ENCODE results near the gene NFKBIA. TPM values are rescaled to one million over a fixed set of nuclear protein-coding genes. Genes with fewer than 3 reads are reported as not detected.
"Not testable (repeated sequence)": the region's sequence is repeated elsewhere in the genome, so short reads cannot be mapped to it uniquely, and the experiment has no call there.

The NFKBIA gene
- total and polyA plus RNA-seq, 11 donors = 42.7 to 193 (median 64.3) TPM

DNA sequence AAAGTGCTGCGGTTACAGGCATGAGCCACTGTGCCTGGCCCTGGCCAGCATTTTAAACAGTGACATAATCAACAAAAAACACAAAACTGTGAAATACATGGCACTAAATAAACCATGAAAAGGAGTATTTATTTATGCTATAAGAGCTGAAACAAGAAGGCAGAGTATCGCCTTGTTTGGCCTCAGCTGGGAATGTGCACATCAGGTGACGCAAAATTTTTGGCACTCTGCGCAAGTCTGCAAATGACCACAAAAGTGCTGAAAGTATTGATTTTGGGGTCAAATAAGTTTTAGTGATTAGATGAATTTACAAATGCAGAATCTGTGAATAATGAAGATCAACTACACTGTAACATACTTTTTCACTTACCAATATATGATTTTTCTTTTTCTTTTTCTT, 36.6 kb upstream of the NFKBIA start:
- WGBS, 4 donors = 95 to 96% (median 95%) methylated on average over 4 of the region's 4 CpGs
- ATAC-seq = no peak
- intact Hi-C loops (cut with DNase I) = no loop called here
- H3K27ac ChIP-seq = no peak overlapping the region
- no peak overlapping the region for H3K4me3 ChIP-seq
- H3K9me3 ChIP-seq = peaks cover 0 to 7% (median 0%) of the 10 kb centered on the region in 12 donors
- DNase-seq = no peak
- no peaks in the 10 kb centered on the region for H3K36me3 ChIP-seq
- H3K4me1 ChIP-seq = no peaks in the 10 kb centered on the region
- no peaks in the 10 kb centered on the region for H3K27me3 ChIP-seq
- TF ChIP-seq CTCF (IDR thresholded peaks at IDR 0.05) = no peak
- no peak for TF ChIP-seq POLR2A (IDR thresholded peaks at IDR 0.05)

GRCh38 chr14:35438910-35439713, 34.6 kb upstream of the NFKBIA start:
- no peaks in the 10 kb centered on the region for H3K27me3 ChIP-seq
- H3K4me3 ChIP-seq = no peak overlapping the region
- no peaks in the 10 kb centered on the region for H3K36me3 ChIP-seq
- no peak for DNase-seq
- H3K4me1 ChIP-seq = no peaks in the 10 kb centered on the region
- intact Hi-C loops (cut with DNase I) = no loop called here
- no peak overlapping the region for H3K27ac ChIP-seq
- 60 to 68% (median 65%) methylated on average over 8 of the region's 8 CpGs for WGBS, 4 donors
- peak in 8 of 12 donors; percentile 11 to 46 (median 35) for TF ChIP-seq CTCF (IDR thresholded peaks at IDR 0.05)
- no peak for TF ChIP-seq POLR2A (IDR thresholded peaks at IDR 0.05)
- peaks cover 0 to 5% (median 0%) of the 10 kb centered on the region in 12 donors for H3K9me3 ChIP-seq
- no peak for ATAC-seq

DNA sequence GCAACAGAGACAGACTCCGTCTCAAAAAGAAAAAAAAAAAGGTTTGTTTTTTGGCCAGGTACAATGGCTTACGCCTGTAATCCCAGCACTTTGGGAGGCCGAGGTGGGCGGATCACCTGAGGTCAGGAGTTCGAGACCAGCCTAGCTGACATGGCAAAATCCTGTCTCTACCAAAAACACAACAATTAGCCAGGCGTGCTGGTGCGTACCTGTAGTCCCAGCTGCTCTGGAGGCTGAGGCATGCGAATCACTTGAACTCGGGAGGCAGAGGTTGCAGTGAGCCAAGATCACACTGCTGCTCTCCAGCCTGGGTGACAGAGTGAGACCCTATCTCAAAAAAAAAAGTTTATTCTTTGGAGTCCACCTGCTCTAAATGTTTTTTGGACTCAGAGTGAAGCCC, 33.9 kb upstream of the NFKBIA start:
- ATAC-seq; intact Hi-C loops (cut with DNase I); H3K9me3 ChIP-seq: not testable (repeated sequence)

GRCh38 chr14:35435177-35435576, 30.6 kb upstream of the NFKBIA start:
- Histone ChIP-seq H3K36me3 (no peaks in the 10 kb centered on the region), H3K27ac (no peak overlapping the region), H3K27me3 (no peaks in the 10 kb centered on the region), H3K4me1 (no peaks in the 10 kb centered on the region), H3K9me3 (peaks cover 0 to 5% (median 0%) of the 10 kb centered on the region in 12 donors), H3K4me3 (no peak overlapping the region)
- DNase-seq (no peak), ATAC-seq (no peak)
- intact Hi-C loops (cut with DNase I) = no loop called here
- TF ChIP-seq POLR2A (IDR thresholded peaks at IDR 0.05) (no peak), CTCF (IDR thresholded peaks at IDR 0.05) (no peak)

More for the DNA sequence above, 33.9 kb upstream of the NFKBIA start:
- H3K27ac ChIP-seq, H3K36me3 ChIP-seq, DNase-seq, H3K4me3 ChIP-seq, H3K27me3 ChIP-seq, H3K4me1 ChIP-seq: not testable (repeated sequence)
- WGBS, 4 donors = 89 to 95% (median 93%) methylated on average over 9 of the region's 9 CpGs

DNA sequence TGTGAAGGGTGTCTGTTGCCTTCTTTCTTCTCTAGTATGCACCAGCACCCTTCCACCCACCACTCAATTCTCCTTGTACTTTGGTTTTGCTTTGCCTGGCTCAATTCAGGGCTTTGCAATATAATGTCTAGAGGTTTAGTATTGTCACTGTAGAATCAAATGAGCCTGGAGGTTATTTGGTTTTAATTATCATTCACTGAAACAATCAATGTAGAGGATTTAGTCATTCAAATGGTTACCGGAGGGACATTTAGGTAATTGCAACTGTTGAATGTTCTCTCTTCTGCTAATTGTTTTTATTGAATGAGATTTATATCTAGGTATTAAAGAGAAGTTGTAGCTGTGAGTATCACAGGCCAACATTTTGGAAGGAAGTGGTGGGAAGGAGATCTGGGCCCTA, 29.3 kb upstream of the NFKBIA start:
- no peak for ATAC-seq
- DNase-seq = no peak
- intact Hi-C loops (cut with DNase I) = no loop called here
- TF ChIP-seq CTCF (IDR thresholded peaks at IDR 0.05) (no peak), POLR2A (IDR thresholded peaks at IDR 0.05) (no peak)
- no peaks in the 10 kb centered on the region for H3K36me3 ChIP-seq
- 93 to 100% (median 99%) methylated on average over 1 of the region's 1 CpG for WGBS, 4 donors
- H3K9me3 ChIP-seq = peaks cover 0 to 5% (median 0%) of the 10 kb centered on the region in 12 donors
- H3K27me3 ChIP-seq = no peaks in the 10 kb centered on the region
- H3K4me1 ChIP-seq = no peaks in the 10 kb centered on the region
- H3K4me3 ChIP-seq = no peak overlapping the region
- H3K27ac ChIP-seq = no peak overlapping the region

All from heart left ventricle (tissue), 16 donors.